Sciatic nerve (tissue), 2 donors: ENCODE measurements around the gene KTI12. TPM values are rescaled to one million over a fixed set of nuclear protein-coding genes. Genes with fewer than 3 reads are reported as not detected.
"Not testable (repeated sequence)": the region's sequence is repeated elsewhere in the genome, so short reads cannot be mapped to it uniquely, and the experiment has no call there.

Experiments
- ATAC-seq: fragments of 200-7000 bp; cut with Tn5 transposase; one replicate; pipeline ENCODE4 v1.9.1; 2020; ENCODE audit warnings: mild to moderate bottlenecking, moderate library complexity
- DNase-seq: peaks from one replicate; pipeline ENCODE4 v3.0.0-alpha.2; 2020; ENCODE audit warnings: low spot score
- intact Hi-C: fragments of 100-400 bp; cut with DNase I; formaldehyde crosslinking; loops from one replicate; pipeline ENCODE4 v1.14.2; 2022
- total RNA-seq: library from RNA; stranded (reverse); fragmentation: NEBNext Ultra II Directional; extraction: Animal tissue kit (Norgen Biotek cat#: 25700); gene quantifications from one replicate; pipeline ENCODE4 v1.2.1, GENCODE V29; 2021
- donor health status: DM: no; HTN: no; CAD: no.
- donor health status: DM: no; HTN: no; CAD: no.

The KTI12 gene
- total RNA-seq, 1 donor from 2014 or later = 4.8 TPM

GRCh38 chr1:52045666-52046195 lies 12.1 kb upstream of the KTI12 start:
- ATAC-seq, intact Hi-C loops, DNase-seq: not testable (repeated sequence)

GRCh38 chr1:52045236-52045635 lies 11.6 kb upstream of the KTI12 start:
- no peak for ATAC-seq
- intact Hi-C loops = no loop called here
- DNase-seq = no peak

- DNase-seq (no peak), ATAC-seq (no peak)
- intact Hi-C loops = no loop called here
These were observed 8.1 kb upstream of the KTI12 start for GRCh38 chr1:52041551-52042185.

GRCh38 chr1:52037909-52038308 lies 4.3 kb upstream of the KTI12 start:
- DNase-seq (no peak), ATAC-seq (no peak)
- intact Hi-C loops = no loop called here

- no peak for DNase-seq
- no peak for ATAC-seq
- intact Hi-C loops = no loop called here
These were observed 3.8 kb upstream of the KTI12 start for GRCh38 chr1:52037402-52037814.

GRCh38 chr1:52034050-52034384 lies 407 bp upstream of the KTI12 start:
- no peak for DNase-seq
- intact Hi-C loops = no loop called here
- ATAC-seq = no peak

- intact Hi-C loops = no loop called here
- ATAC-seq = peak; percentile 61
- peak; percentile 62 for DNase-seq
These were observed 852 bp downstream of the KTI12 start for GRCh38 chr1:52032785-52033131.

- no peak for ATAC-seq
- DNase-seq = no peak
- intact Hi-C loops = no loop called here
These were observed 1.4 kb downstream of the KTI12 start for GRCh38 chr1:52032124-52032784.

- DNase-seq, ATAC-seq, intact Hi-C loops: not testable (repeated sequence)
These were observed 4.8 kb downstream of the KTI12 start for GRCh38 chr1:52028839-52029238.

GRCh38 chr1:52028328-52028727 lies 5.3 kb downstream of the KTI12 start:
- ATAC-seq (no peak), DNase-seq (no peak)
- intact Hi-C loops = no loop called here

GRCh38 chr1:52026278-52026677 lies 7.3 kb downstream of the KTI12 start:
- ATAC-seq (no peak), DNase-seq (no peak)
- intact Hi-C loops = no loop called here

GRCh38 chr1:52022133-52022532 lies 11.5 kb downstream of the KTI12 start:
- DNase-seq (no peak), ATAC-seq (no peak)
- intact Hi-C loops = no loop called here

- DNase-seq (no peak), ATAC-seq (no peak)
- intact Hi-C loops = no loop called here
These were observed 25.4 kb downstream of the KTI12 start for GRCh38 chr1:52008071-52008809.

GRCh38 chr1:52007215-52008002 lies 26.2 kb downstream of the KTI12 start:
- DNase-seq (no peak), ATAC-seq (no peak)
- intact Hi-C loops = no loop called here

GRCh38 chr1:52006081-52006553 lies 27.5 kb downstream of the KTI12 start:
- ATAC-seq, DNase-seq, intact Hi-C loops: not testable (repeated sequence)

GRCh38 chr1:52005548-52005947 lies 28.1 kb downstream of the KTI12 start:
- ATAC-seq = not testable (repeated sequence)

GRCh38 chr1:52003877-52004276 lies 29.7 kb downstream of the KTI12 start:
- no peak for ATAC-seq
- no peak for DNase-seq
- intact Hi-C loops = no loop called here

More at GRCh38 chr1:52005548-52005947, 28.1 kb downstream of the KTI12 start:
- intact Hi-C loops, DNase-seq: not testable (repeated sequence)

GRCh38 chr1:52002038-52002917 lies 31.3 kb downstream of the KTI12 start:
- ATAC-seq (peak; percentile 86), DNase-seq (no peak)
- intact Hi-C loops = no loop called here
